GM19035 (cell line): ENCODE measurements around the gene PCSK9.

Source experiments
- ATAC-seq: cut with Tn5 transposase; IDR thresholded peaks from one replicate; pipeline ENCODE4 v1.9.1; 2021; ENCODE audit not compliant: unreplicated experiment

Gene PCSK9

GRCh38 chr1:55039342-55040082, at the start of gene PCSK9:
Gene PCSK9, plus strand, starts transcription at chr1:55039548. Its CDS starts 290 bp downstream, at chr1:55039838.
- ATAC-seq, result no peak

- ATAC-seq, result no peak
Observed at GRCh38 chr1:54989968-54990810, 49.2 kb upstream of the PCSK9 start.

- ATAC-seq, result no peak
Observed at GRCh38 chr1:54990916-54991315, 48.4 kb upstream of the PCSK9 start.

GRCh38 chr1:54991939-54992338, 47.4 kb upstream of the PCSK9 start:
- ATAC-seq, result no peak

GRCh38 chr1:54993140-54993539, 46.2 kb upstream of the PCSK9 start:
- ATAC-seq, result no peak

- no peak for ATAC-seq
Observed at GRCh38 chr1:54994355-54994990, 44.9 kb upstream of the PCSK9 start.

GRCh38 chr1:54995013-54995760, 44.2 kb upstream of the PCSK9 start:
- no peak for ATAC-seq

- ATAC-seq, result no peak
Observed at GRCh38 chr1:54995835-54996234, 43.5 kb upstream of the PCSK9 start.

GRCh38 chr1:54996359-54996868, 42.9 kb upstream of the PCSK9 start:
- no peak for ATAC-seq

GRCh38 chr1:54996869-54997710, 42.3 kb upstream of the PCSK9 start:
- no peak for ATAC-seq

GRCh38 chr1:54997711-54997986, 41.7 kb upstream of the PCSK9 start:
- ATAC-seq, result no peak

GRCh38 chr1:54998100-54998499, 41.2 kb upstream of the PCSK9 start:
- ATAC-seq, result no peak

GRCh38 chr1:54998677-54999076, 40.7 kb upstream of the PCSK9 start, which contains the start of gene BSND:
Gene BSND, plus strand, starts transcription at chr1:54998933. Its CDS starts 254 bp downstream, at chr1:54999187.
- ATAC-seq, result peak; percentile 48

GRCh38 chr1:55000110-55001085, 39.0 kb upstream of the PCSK9 start:
- ATAC-seq, result no peak

GRCh38 chr1:55001311-55001710, 38.0 kb upstream of the PCSK9 start:
- no peak for ATAC-seq

- ATAC-seq, result no peak
Observed at GRCh38 chr1:55002686-55003085, 36.7 kb upstream of the PCSK9 start.

GRCh38 chr1:55005351-55006140, 33.8 kb upstream of the PCSK9 start:
- ATAC-seq, result no peak

GRCh38 chr1:55006931-55007330, 32.4 kb upstream of the PCSK9 start:
- ATAC-seq, result no peak
